Neural cell (in vitro differentiated cells): ENCODE measurements around the gene ALDH8A1. TPM values are rescaled to one million over a fixed set of nuclear protein-coding genes. Genes with fewer than 3 reads are reported as not detected.

Source experiments
- H2AFZ ChIP-seq: fragments of 200-600, 300-800 bp; sonication (generic), shearing (Covaris generic); 2 replicates; pipeline ENCODE4 v1.6.0; 2014; ENCODE audit warnings: low read depth, mild to moderate bottlenecking, antibody characterized with exemption, low read length, moderate library complexity
- H3F3A ChIP-seq: fragments of 200-600 bp; shearing (Covaris generic); 2 replicates; pipeline ENCODE4 v1.6.1; 2016; ENCODE audit warnings: mild to moderate bottlenecking, moderate library complexity, mixed read lengths, antibody characterized with exemption, low read length; ENCODE audit not compliant: insufficient read depth, poor library complexity, severe bottlenecking
- H3K27ac ChIP-seq: fragments of 200-600, 300-800 bp; sonication (generic), shearing (Covaris generic); 2 replicates; pipeline ENCODE4 v1.5.1; 2014; ENCODE audit warnings: mild to moderate bottlenecking, low read length, moderate library complexity
- H3K27me3 ChIP-seq: fragments of 300-800, 200-600 bp; sonication (generic), shearing (Covaris generic); 2 replicates; pipeline ENCODE4 v1.6.0; 2014; ENCODE audit warnings: mild to moderate bottlenecking, low read depth, low read length, moderate library complexity; ENCODE audit not compliant: insufficient read depth
- H3K36me3 ChIP-seq: fragments of 300-800, 200-600 bp; sonication (generic), shearing (Covaris generic); 2 replicates; pipeline ENCODE4 v1.5.1; 2014; ENCODE audit warnings: mild to moderate bottlenecking, antibody characterized with exemption, low read length, moderate library complexity; ENCODE audit not compliant: insufficient read depth
- H3K4me2 ChIP-seq: fragments of 300-800, 200-600 bp; sonication (generic), shearing (Covaris generic); 2 replicates; pipeline ENCODE4 v1.6.0; 2014; ENCODE audit warnings: mild to moderate bottlenecking, low read length
- H3K4me3 ChIP-seq: fragments of 300-800, 200-600 bp; sonication (generic), shearing (Covaris generic); 2 replicates; pipeline ENCODE4 v1.5.1; 2014; ENCODE audit warnings: mild to moderate bottlenecking, low read length, moderate library complexity
- H3K79me2 ChIP-seq: fragments of 200-600 bp; shearing (Covaris generic); replicated peaks from 2 replicates; pipeline ENCODE4 v1.6.0; 2014; ENCODE audit warnings: mild to moderate bottlenecking, low read length, moderate library complexity; ENCODE audit not compliant: insufficient read depth
- H3K9ac ChIP-seq: fragments of 300-800, 200-600 bp; sonication (generic), shearing (Covaris generic); 2 replicates; pipeline ENCODE4 v1.6.1; 2016; ENCODE audit warnings: mild to moderate bottlenecking, low read length, mixed read lengths
- H3K9me2 ChIP-seq: fragments of 200-600 bp; shearing (Covaris generic); 2 replicates; pipeline ENCODE4 v1.6.1; 2016; ENCODE audit warnings: mild to moderate bottlenecking, low read length, mixed read lengths; ENCODE audit not compliant: insufficient read depth
- H3K9me3 ChIP-seq: fragments of 200-600, 300-800 bp; sonication (generic), shearing (Covaris generic); 2 replicates; pipeline ENCODE4 v1.6.1; 2016; ENCODE audit warnings: mild to moderate bottlenecking, mixed run types, low read length, moderate library complexity, mixed read lengths
- H4K20me1 ChIP-seq: fragments of 200-600 bp; shearing (Covaris generic); 2 replicates; pipeline ENCODE4 v1.6.1; 2016; ENCODE audit warnings: mild to moderate bottlenecking, mixed run types; ENCODE audit not compliant: insufficient read depth
- EP300 ChIP-seq: fragments of 450-650 bp; conservative IDR thresholded peaks from 2 replicates; pipeline ENCODE4 v1.6.1; 2014; ENCODE audit warnings: antibody characterized with exemption, mild to moderate bottlenecking, moderate library complexity; ENCODE audit not compliant: poor library complexity, severe bottlenecking
- EZH2 ChIP-seq: fragments of 200-600, 300-800 bp; shearing (Covaris generic), sonication (generic); IDR thresholded peaks from 2 replicates; pipeline ENCODE4 v1.6.1; 2014; ENCODE audit warnings: antibody characterized with exemption, low read length, borderline replicate concordance, mild to moderate bottlenecking; ENCODE audit not compliant: insufficient read depth, poor library complexity, severe bottlenecking
- MXI1 ChIP-seq: fragments of 450-650 bp; conservative IDR thresholded peaks from 2 replicates; pipeline ENCODE4 v1.6.1; 2014; ENCODE audit warnings: antibody characterized with exemption, mild to moderate bottlenecking; ENCODE audit not compliant: poor library complexity, severe bottlenecking
- POLR2AphosphoS5 ChIP-seq: IDR thresholded peaks from 2 replicates; pipeline ENCODE4 v1.6.1; 2012
- RAD21 ChIP-seq: fragments of 450-650 bp; conservative IDR thresholded peaks from 2 replicates; pipeline ENCODE4 v1.6.1; 2014; ENCODE audit warnings: antibody characterized with exemption, mild to moderate bottlenecking, moderate library complexity
- REST ChIP-seq: IDR thresholded peaks from 2 replicates; pipeline ENCODE4 v1.6.1; 2012; ENCODE audit warnings: borderline replicate concordance
- SMC3 ChIP-seq: fragments of 450-650 bp; conservative IDR thresholded peaks from 2 replicates; pipeline ENCODE4 v1.6.1; 2014; ENCODE audit warnings: antibody characterized with exemption, mild to moderate bottlenecking, moderate library complexity; ENCODE audit not compliant: poor library complexity
- TAF1 ChIP-seq: IDR thresholded peaks from 2 replicates; pipeline ENCODE4 v1.6.1; 2012; ENCODE audit warnings: low read depth
- polyA minus RNA-seq: library from RNA; depleted of rRNA, polyadenylated mRNA; stranded (reverse); fragments of >200 nt; gene quantifications from 2 replicates; pipeline ENCODE4 v1.2.3, GENCODE V29; 2014
- polyA plus RNA-seq: library from polyadenylated mRNA; depleted of rRNA; stranded (reverse); fragments of >200 nt; gene quantifications from 2 replicates; pipeline ENCODE4 v1.2.3, GENCODE V29; 2014
- TF ChIP-seq, protein P1 (sequence below): fragments of 450-650 bp; IDR thresholded peaks from 2 replicates; pipeline ENCODE4 v1.5.1; 2014; ENCODE audit warnings: antibody characterized with exemption, mild to moderate bottlenecking, moderate library complexity; ENCODE audit not compliant: poor library complexity, severe bottlenecking

The ALDH8A1 gene
- polyA plus RNA-seq (6.9 and 8.2 TPM in 2 replicates), polyA minus RNA-seq (5.8 and 13.6 TPM in 2 replicates)

- Histone ChIP-seq H3K79me2 (no peaks in the 10 kb centered on the region), H3K4me3 (no peak within 1 kb of the TSS), H3K9me3 (no peaks in the 10 kb centered on the region), H3K4me2 (no peak within 1 kb of the TSS), H3K27me3 (no peaks in the 10 kb centered on the region), H3K9ac (no peak within 1 kb of the TSS), H2AFZ (no peak within 1 kb of the TSS), H4K20me1 (no peaks in the 10 kb centered on the region), H3K36me3 (no peaks in the 10 kb centered on the region), H3F3A (no peaks in the 10 kb centered on the region), H3K9me2 (no peaks in the 10 kb centered on the region), H3K27ac (no peak within 1 kb of the TSS)
- TF ChIP-seq POLR2AphosphoS5 (no peak), EZH2 (no peak), REST (no peak), RAD21 (no peak), SMC3 (no peak), TAF1 (no peak), MXI1 (no peak), EP300 (no peak)
- TF ChIP-seq, protein P1, sequence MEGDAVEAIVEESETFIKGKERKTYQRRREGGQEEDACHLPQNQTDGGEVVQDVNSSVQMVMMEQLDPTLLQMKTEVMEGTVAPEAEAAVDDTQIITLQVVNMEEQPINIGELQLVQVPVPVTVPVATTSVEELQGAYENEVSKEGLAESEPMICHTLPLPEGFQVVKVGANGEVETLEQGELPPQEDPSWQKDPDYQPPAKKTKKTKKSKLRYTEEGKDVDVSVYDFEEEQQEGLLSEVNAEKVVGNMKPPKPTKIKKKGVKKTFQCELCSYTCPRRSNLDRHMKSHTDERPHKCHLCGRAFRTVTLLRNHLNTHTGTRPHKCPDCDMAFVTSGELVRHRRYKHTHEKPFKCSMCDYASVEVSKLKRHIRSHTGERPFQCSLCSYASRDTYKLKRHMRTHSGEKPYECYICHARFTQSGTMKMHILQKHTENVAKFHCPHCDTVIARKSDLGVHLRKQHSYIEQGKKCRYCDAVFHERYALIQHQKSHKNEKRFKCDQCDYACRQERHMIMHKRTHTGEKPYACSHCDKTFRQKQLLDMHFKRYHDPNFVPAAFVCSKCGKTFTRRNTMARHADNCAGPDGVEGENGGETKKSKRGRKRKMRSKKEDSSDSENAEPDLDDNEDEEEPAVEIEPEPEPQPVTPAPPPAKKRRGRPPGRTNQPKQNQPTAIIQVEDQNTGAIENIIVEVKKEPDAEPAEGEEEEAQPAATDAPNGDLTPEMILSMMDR: no peak
Observed at GRCh38 chr6:134949927-134950326, at the start of gene ALDH8A1. Gene ALDH8A1 (minus strand): TSS chr6:134950101. CDS start chr6:134950053, 48 bp downstream.

- H3K27ac ChIP-seq: no peak overlapping the region
- H3K4me2 ChIP-seq: no peak overlapping the region
- H3K27me3 ChIP-seq: no peaks in the 10 kb centered on the region
- no peak overlapping the region for H3K4me3 ChIP-seq
- H3K9me2 ChIP-seq: no peaks in the 10 kb centered on the region
- H3K79me2 ChIP-seq: no peaks in the 10 kb centered on the region
- H2AFZ ChIP-seq: no peak overlapping the region
- no peak overlapping the region for H3K9ac ChIP-seq
- no peaks in the 10 kb centered on the region for H4K20me1 ChIP-seq
- TF ChIP-seq MXI1 (no peak), EP300 (no peak), RAD21 (no peak)
- TF ChIP-seq, protein P1: no peak
- H3F3A ChIP-seq: no peaks in the 10 kb centered on the region
- no peaks in the 10 kb centered on the region for H3K36me3 ChIP-seq
- H3K9me3 ChIP-seq: no peaks in the 10 kb centered on the region
Observed at GRCh38 chr6:134999107-134999506, 49.2 kb upstream of the ALDH8A1 start.
